NCI-H510A treated with DMSO at 0.1 percent for 48 hours (cell line): Measurements from ENCODE around the gene SLC45A1.

Experiments
- DNase-seq: peaks from one replicate; lab custom pipeline; 2025; lab: John Stamatoyannopoulos, UW

SLC45A1 gene

GRCh38 chr1:8335246-8335645, 17.3 kb downstream of the SLC45A1 start:
- no peak for DNase-seq

DNA sequence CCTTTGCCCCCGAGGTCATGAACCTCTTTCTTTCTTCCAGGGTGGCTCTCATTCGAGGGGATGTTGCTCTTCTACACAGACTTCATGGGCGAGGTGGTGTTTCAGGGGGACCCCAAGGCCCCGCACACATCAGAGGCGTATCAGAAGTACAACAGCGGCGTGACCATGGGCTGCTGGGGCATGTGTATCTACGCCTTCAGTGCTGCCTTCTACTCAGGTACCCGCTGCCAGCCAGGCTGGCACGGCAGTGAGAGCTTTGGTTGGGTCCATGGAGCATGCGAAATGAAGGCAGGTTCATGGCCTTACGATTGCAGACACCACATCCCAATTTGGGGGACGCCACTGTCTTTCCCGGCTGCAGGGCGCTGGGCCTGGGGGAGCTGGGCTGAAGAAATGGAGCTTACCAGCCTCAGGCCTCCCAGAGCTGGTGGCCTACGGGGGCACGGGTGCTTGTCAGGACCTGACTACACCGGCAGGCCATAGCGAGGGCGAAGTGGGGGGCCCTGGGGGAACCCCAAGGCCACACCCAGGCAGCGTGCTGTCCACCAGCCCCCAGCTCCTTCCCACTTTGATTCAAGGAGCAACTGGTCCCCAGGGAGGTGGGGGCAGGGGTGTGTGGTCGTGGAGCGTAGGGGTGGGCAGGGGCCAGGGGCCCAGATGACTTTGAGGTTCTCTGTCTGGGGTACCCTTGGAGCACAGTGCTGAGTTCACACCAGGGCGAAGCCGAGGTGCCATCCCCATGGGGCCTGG, 20.0 kb downstream of the SLC45A1 start:
- DNase-seq, result no peak

DNA sequence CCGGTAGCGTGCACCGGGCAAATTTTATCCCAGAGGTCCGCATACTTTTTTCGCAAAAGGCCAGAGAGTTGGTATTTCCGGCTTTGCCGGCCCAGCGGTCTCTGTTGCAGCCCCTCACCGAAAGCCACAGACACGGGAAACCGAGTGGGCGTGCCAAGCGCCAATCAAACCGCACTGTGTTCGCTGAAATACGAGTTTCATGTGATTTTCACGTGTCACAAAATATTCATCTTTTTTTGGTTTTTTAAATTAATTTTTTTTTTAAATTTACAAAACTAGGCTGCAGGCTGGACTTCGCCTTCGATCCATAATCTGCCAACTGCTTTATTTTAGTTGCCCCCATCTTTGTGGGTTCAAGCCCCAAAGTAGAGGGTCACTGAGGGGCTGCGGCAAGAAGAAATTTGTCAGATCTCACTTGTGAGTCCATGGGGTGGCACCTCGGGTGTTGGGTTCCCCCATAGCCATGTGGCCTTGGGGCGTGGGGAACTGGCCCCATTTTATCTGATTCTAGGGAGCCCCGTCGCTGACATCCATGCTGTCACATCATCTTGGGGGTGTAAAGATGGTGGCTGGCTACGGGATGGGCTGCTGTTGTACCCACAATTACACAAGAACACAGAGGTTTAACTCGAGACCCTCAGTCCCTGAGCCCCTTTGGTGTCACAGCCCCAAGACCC, 20.8 kb downstream of the SLC45A1 start:
- DNase-seq, result no peak

GRCh38 chr1:8339203-8339600, 21.3 kb downstream of the SLC45A1 start:
- DNase-seq, result no peak

- peak; percentile 67 for DNase-seq
Observed at GRCh38 chr1:8340448-8340847, 22.5 kb downstream of the SLC45A1 start.

- DNase-seq, result no peak
Observed at GRCh38 chr1:8342325-8342724, 24.4 kb downstream of the SLC45A1 start.

GRCh38 chr1:8343044-8343443, 25.1 kb downstream of the SLC45A1 start:
- DNase-seq, result no peak

- no peak for DNase-seq
Observed at GRCh38 chr1:8343464-8344001, 25.6 kb downstream of the SLC45A1 start.

DNA sequence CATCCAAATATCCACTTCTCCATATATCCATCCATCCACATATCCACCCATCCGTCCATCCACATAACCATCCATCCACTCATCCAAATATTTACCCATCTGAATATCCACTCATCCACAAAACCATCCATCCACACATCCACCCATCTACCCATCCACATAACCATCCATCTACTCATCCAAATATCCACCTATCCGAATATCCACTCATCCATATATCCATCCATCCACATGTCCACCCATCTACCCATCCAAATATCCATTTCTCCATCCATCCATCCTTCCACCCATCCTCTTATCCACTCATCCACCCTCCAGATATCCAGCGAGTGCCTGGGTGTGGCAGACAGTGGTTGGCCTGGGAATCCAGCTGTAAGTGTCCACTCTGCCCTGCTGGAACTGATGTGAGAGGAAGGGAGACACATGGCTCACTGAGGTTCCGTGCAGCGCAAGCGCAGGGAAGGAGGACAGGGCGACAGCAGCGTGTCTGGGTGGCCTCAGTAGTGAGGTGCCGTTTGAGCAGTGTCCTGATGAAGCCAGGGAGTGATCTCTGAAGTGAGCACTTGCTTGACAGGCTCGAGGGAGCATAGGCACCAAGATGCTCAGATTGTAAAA, 27.1 kb downstream of the SLC45A1 start:
- no peak for DNase-seq

DNA sequence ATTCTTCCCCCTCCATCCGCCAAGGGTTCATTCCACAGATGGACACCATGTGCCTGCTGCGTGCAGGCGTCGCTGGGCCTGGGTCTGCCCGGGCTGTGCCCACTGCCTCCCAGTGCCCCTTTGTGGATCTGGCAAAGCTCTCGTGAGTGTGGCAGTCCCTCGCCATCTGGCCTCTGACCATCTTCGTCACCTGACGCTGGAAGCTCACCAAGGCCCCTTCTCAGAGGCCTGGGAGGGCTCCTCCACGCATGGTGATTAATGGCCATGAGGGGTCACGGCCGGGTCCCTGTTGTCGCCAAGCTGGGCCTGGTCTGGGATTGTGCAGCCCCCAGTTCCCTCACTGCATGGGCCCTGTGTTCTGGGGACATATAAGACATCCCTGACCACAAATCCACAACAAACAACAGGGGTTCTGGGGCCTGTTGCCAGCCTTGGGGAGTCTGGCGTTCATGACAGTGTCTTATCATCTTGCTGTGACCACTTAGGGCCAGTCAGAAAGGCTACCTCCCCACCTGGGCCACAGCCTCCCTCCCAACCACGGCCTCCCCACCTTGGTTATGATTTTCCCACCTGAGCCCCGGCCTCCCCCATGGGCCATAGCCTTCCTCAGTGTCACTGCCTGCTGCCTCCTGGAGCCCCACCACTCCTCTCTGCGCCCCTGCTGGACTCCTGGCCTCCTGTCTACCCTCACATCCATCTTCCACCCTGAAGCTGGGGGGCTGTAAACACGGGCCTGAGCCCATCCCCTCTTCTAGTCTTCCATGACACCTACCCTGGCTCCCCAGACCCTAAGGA, 27.9 kb downstream of the SLC45A1 start:
- no peak for DNase-seq

- no peak for DNase-seq
Observed at GRCh38 chr1:8347635-8348034, 29.7 kb downstream of the SLC45A1 start.

GRCh38 chr1:8348047-8348776, 30.3 kb downstream of the SLC45A1 start:
- DNase-seq, result no peak

GRCh38 chr1:8348777-8349472, 31.0 kb downstream of the SLC45A1 start:
- peak; percentile 98 for DNase-seq

DNA sequence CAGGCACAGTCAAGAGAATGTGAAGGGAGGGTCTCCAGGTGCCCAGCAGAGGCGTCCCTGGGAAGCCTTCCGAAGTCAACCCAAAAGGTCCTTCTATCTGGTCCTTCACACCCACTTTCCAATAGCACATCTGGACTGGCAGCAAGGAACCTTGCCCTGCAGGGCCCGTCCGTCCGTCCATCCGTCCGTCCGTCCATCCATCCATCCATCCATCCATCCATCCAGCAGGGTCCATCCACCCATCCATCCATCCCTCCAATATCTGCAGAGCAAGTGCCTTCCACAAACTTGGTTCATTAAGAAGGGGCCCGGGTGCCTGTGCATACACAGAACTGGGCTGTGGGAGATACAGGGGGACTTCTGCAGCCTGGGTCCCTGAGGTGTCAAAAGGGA, 31.6 kb downstream of the SLC45A1 start:
- DNase-seq, result no peak

DNA sequence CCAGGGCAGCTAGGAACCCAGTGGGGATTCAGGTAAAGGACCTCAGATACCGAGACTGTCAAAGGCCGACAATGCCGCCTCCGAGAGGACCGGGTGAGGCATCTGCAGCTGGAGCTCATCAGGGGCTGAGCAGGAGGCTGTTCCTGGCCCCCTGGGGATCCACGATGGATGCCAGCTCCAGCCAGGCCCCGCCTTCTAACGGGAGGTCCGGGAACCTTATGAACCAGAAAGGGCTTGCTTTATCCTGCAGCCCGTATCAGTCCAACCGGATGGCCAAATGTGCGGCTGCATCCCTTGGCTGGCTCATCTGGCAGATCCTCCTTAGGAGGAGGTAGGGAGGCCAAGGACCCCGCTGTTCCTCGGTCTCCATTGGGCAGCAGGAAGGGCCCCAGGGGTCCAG, 32.0 kb downstream of the SLC45A1 start:
- DNase-seq, result peak; percentile 75

GRCh38 chr1:8350914-8351684, 33.2 kb downstream of the SLC45A1 start:
- no peak for DNase-seq

DNA sequence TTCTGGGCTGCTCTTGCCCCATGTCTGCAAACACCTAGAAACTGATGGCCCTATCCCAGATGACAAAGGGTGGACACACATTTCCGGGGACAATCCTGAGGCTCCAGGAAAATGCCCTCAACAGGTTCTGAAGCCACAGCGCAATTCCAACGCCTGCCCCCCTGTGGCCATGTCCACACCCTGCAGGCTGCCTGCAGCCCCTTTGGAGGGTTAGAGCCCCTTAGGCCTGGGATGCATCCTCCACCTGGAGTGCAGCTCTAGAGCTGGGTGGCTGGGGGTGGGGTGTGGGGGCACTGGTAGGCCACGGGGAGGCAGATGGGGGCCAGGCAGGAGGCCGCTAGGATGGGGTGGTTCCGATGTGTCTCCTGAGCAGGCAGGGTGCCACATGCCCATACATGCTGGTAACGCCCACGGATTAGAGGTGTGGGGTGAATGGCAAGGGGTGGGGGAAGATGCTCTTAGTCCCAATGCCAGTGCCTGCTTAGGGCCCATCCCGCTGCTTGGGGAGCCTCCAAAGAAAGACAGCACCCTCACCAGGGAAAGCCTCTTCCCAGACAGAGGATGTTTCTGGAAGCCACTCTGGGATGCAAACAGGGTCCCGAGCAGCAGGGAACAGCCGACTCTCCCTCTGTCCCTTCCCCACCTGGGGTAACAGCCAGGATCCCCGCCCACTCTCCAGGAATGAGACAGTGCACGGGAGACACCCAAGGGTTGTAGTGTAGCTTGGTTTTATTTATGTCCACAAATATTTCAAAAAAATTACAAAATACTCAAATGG, 34.0 kb downstream of the SLC45A1 start:
- peak; percentile 31 for DNase-seq

DNA sequence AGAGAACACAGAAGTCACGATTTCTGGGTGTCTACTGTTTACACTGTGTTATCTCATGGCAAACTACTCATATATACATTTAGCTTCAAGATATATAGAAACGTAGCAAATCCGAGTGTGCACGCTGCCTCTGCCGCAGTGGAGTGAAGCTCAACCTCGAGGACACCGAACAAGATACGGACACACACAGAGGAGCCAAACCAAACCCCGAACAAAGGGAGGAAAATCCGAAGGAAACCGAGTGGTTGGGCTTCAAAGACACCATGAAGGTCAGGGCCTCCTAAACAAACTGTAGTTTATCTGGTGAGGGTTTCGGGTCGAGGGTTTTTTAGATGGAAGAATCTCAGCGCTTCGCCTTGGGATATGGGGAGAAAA, 34.5 kb downstream of the SLC45A1 start:
- no peak for DNase-seq
